HFFc6 (cell line): ENCODE measurements around the gene PCSK5. TPM values are rescaled to one million over a fixed set of nuclear protein-coding genes. Genes with fewer than 3 reads are reported as not detected.

Experiments used
- DNase-seq: peaks from one replicate; pipeline ENCODE4 v3.0.0-alpha.2; 2018
- H3K27ac Mint-ChIP-seq: 2 replicates; pipeline ENCODE4 v1.8.0; 2020; ENCODE audit warnings: mild to moderate bottlenecking, mixed read lengths
- H3K27me3 Mint-ChIP-seq: 2 replicates; pipeline ENCODE4 v1.8.0; 2021; ENCODE audit warnings: mild to moderate bottlenecking, moderate library complexity, mixed read lengths; ENCODE audit not compliant: insufficient read depth
- H3K36me3 Mint-ChIP-seq: 2 replicates; pipeline ENCODE4 v1.8.0; 2021; ENCODE audit warnings: low read depth, mixed read lengths
- H3K4me1 Mint-ChIP-seq: 2 replicates; pipeline ENCODE4 v1.8.0; 2020; ENCODE audit warnings: low read depth, mixed read lengths
- H3K4me3 Mint-ChIP-seq: 2 replicates; pipeline ENCODE4 v1.8.0; 2020; ENCODE audit warnings: mild to moderate bottlenecking, moderate library complexity, mixed read lengths
- H3K9me3 Mint-ChIP-seq: 2 replicates; pipeline ENCODE4 v1.8.0; 2020; ENCODE audit warnings: mild to moderate bottlenecking, mixed read lengths
- CTCF ChIP-seq: fragments of 200-600 bp; sonication (generic); IDR thresholded peaks from 2 replicates; pipeline ENCODE4 v1.5.0; 2021; ENCODE audit warnings: antibody characterized with exemption, mild to moderate bottlenecking
- total RNA-seq, 6 experiments: library from RNA; stranded (reverse); fragmentation: NEBNext Ultra II Directional; extraction: Animal tissue kit (Norgen Biotek cat#: 25700); gene quantifications; 2 replicates in 1 of 6; 3 replicates in 5 of 6; pipeline ENCODE4 v1.2.3, GENCODE V29; 2021

PCSK5 gene
- total RNA-seq, 6 experiments from 2014 or later, result 0.18 to 0.36 (median 0.22) TPM

- Mint-ChIP-seq H3K36me3 (no peaks in the 10 kb centered on the region), H3K4me3 (no peak overlapping the region), H3K4me1 (no peaks in the 10 kb centered on the region), H3K27ac (no peak overlapping the region), H3K9me3 (peaks cover 3% of the 10 kb centered on the region; the same call in 1 of the 2 replicates), H3K27me3 (no peaks in the 10 kb centered on the region; the same call in 1 of the 2 replicates)
- no peak for DNase-seq
- no peak for TF ChIP-seq CTCF
These were observed 13.4 kb upstream of the PCSK5 start for GRCh38 chr9:75876999-75877640.

DNA sequence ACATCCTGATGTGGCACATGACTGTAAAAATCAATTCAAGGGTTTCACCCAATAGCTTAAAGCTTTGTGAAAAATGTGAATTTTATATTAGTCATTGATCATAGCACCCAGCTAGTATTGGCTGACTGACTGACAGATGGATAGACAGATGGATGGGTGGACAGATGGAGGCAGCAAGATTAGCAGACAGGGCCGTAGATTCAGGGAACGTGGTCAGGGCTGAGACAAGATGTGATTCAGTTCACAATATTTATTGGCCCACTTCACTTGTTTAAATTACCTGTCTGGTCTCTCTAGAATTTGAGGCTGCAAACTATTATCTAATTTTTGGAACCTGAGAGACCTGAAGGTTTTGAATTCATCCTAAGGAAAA, 12.0 kb upstream of the PCSK5 start:
- peaks cover under 1% of the 10 kb centered on the region; the same call in 1 of the 2 replicates for H3K9me3 Mint-ChIP-seq
- H3K27ac Mint-ChIP-seq, result no peak overlapping the region
- H3K4me3 Mint-ChIP-seq, result no peak overlapping the region
- no peaks in the 10 kb centered on the region for H3K4me1 Mint-ChIP-seq
- no peaks in the 10 kb centered on the region; the same call in 1 of the 2 replicates for H3K27me3 Mint-ChIP-seq
- DNase-seq, result no peak
- TF ChIP-seq CTCF, result no peak
- H3K36me3 Mint-ChIP-seq, result no peaks in the 10 kb centered on the region

DNA sequence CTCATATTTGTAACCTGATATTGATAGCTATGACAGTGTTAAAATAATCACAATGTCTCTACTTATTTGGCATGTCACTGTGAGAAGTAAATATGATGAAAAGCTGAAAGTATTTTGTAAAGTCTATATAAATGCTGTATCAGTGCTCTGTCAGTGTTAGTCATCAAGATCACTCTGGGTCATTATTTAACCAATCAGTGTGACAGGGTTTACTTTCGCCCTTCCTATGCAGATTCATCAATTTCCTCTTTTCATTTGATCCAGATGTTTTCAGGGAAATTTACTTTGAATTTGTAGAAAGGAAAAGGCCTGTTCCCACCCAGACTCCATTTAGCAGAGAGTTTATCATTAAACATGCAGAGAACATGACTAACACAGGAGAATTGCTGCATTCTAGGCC, 9.9 kb upstream of the PCSK5 start:
- no peak overlapping the region for H3K27ac Mint-ChIP-seq
- no peak for DNase-seq
- no peaks in the 10 kb centered on the region for H3K4me1 Mint-ChIP-seq

DNA sequence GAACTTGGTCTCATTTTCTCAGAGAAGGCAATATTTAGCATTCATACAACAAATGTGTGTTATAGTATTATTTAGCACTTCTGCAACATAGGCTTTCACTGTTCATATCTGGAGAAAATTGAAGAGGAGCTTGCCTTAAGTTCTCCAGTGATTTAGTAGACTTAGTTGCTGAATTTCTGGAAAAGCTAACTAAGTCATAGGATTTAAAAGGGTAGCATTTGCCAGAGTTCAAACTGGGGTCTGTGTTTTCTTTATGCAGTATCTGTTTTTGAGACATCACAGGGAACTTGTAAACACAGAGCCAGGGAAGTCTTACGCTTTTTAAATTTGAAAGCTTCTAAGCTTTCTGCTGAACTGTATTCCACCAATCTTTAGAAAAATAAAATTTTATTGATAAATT, 8.7 kb upstream of the PCSK5 start:
- Mint-ChIP-seq H3K27me3 (no peaks in the 10 kb centered on the region), H3K36me3 (no peaks in the 10 kb centered on the region), H3K4me1 (no peaks in the 10 kb centered on the region), H3K27ac (no peak overlapping the region), H3K9me3 (no peaks in the 10 kb centered on the region), H3K4me3 (no peak overlapping the region)
- no peak for TF ChIP-seq CTCF
- no peak for DNase-seq

More for the DNA sequence above, 9.9 kb upstream of the PCSK5 start:
- H3K36me3 Mint-ChIP-seq, result no peaks in the 10 kb centered on the region
- no peak overlapping the region for H3K4me3 Mint-ChIP-seq
- no peaks in the 10 kb centered on the region; the same call in 1 of the 2 replicates for H3K27me3 Mint-ChIP-seq
- TF ChIP-seq CTCF, result no peak
- no peaks in the 10 kb centered on the region for H3K9me3 Mint-ChIP-seq

DNA sequence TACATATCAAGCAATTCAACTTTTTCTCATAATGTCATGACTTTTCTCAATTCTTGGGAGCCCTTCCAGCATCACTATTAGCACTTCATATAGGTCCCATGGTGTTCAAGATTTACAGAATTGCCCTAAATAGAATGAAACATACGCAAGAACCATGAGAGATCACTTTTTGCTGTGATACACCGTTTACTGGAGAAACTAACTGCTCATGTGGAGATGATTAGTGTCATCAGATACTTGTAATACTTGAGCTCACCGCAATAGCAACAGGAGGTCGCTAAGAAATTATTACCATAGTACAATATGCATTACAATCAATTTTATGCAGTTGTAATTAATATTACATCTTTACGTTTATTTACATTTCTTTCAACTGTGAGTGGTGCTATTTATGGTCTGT, 4.8 kb upstream of the PCSK5 start:
- DNase-seq, result no peak

More for the DNA sequence above, 4.8 kb upstream of the PCSK5 start:
- TF ChIP-seq CTCF, result no peak
- Mint-ChIP-seq H3K36me3 (no peaks in the 10 kb centered on the region), H3K27ac (no peak overlapping the region), H3K4me3 (no peak overlapping the region), H3K4me1 (peaks cover 9% of the 10 kb centered on the region), H3K27me3 (no peaks in the 10 kb centered on the region; the same call in 1 of the 2 replicates), H3K9me3 (no peaks in the 10 kb centered on the region)
